Measurements from ENCODE around the gene SLC16A14. TPM values are rescaled to one million over a fixed set of nuclear protein-coding genes. Genes with fewer than 3 reads are reported as not detected.

Gene SLC16A14
- polyA plus RNA-seq, 3 donors, result not detected

DNA sequence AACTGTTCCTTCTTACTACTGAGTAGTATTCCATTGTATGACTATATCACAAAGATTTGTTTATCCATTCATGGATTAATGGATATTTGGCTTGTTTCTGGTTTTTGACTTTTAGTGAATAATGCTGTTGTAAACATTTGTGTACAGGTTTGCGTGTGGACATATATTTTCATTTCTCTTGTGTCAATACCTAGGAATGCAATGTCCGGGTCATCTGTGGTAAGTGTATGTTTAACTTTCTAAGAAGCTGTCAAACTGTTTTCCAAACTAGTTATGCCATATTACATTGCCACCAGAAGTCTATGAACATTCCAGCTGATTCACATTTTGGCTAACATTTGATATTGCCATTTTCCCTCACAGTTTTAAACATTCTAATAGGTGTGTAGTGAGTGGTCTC lies 29.1 kb upstream of the SLC16A14 start:
- no peak overlapping the region for H3K27ac ChIP-seq (ENCODE audit: low read depth in 1 of 2, low read length in 2 of 2)
- no peaks in the 10 kb centered on the region for H3K79me2 ChIP-seq (ENCODE audit: insufficient read depth, low read length)
- Mint-ChIP-seq H3K36me3 (no peaks in the 10 kb centered on the region), H3K27ac (no peak overlapping the region), H3K4me3 (no peak overlapping the region), H3K4me1 (no peaks in the 10 kb centered on the region), H3K27me3 (ENCODE audit: low read depth in 3 of 3) (peaks cover 0 to 4% (median 0%) of the 10 kb centered on the region in 3 donors), H3K9me3 (peaks cover 6 to 22% (median 15%) of the 10 kb centered on the region in 7 donors)
- no peaks in the 10 kb centered on the region for H4K20me1 ChIP-seq (ENCODE audit: insufficient read depth, low read length)
- DNase-seq, result no peak
- no CpG with 5 or more reads among the region's 2 CpGs for WGBS (ENCODE audit: insufficient coverage)
- no peak overlapping the region for H3K9ac ChIP-seq (ENCODE audit: insufficient read depth, low read length, poor library complexity, severe bottlenecking)
- H3K36me3 ChIP-seq (replicated peaks in 1 of 2; ENCODE audit: control insufficient read depth in 1 of 2, insufficient read depth in 2 of 2, low read length in 2 of 2), result no peaks in the 10 kb centered on the region
- no peaks in the 10 kb centered on the region for H3K27me3 ChIP-seq (ENCODE audit: control insufficient read depth in 2 of 2, insufficient read depth in 2 of 2, low read length in 2 of 2)
- H3K4me3 ChIP-seq (replicated peaks in 1 of 3; ENCODE audit: low read depth in 2 of 3, low read length in 3 of 3), result no peak overlapping the region
- no peaks in the 10 kb centered on the region for H3K9me3 ChIP-seq (replicated peaks in 1 of 2; ENCODE audit: control insufficient read depth in 1 of 2, insufficient read depth in 1 of 2, low read length in 2 of 2)
- no peak overlapping the region for H3K4me2 ChIP-seq (replicated peaks; ENCODE audit: extremely low read depth, low read length, poor library complexity, severe bottlenecking)
- H3K4me1 ChIP-seq (ENCODE audit: control insufficient read depth in 1 of 2, insufficient read depth in 2 of 2, low read length in 2 of 2), result no peaks in the 10 kb centered on the region
- TF ChIP-seq, protein P1, sequence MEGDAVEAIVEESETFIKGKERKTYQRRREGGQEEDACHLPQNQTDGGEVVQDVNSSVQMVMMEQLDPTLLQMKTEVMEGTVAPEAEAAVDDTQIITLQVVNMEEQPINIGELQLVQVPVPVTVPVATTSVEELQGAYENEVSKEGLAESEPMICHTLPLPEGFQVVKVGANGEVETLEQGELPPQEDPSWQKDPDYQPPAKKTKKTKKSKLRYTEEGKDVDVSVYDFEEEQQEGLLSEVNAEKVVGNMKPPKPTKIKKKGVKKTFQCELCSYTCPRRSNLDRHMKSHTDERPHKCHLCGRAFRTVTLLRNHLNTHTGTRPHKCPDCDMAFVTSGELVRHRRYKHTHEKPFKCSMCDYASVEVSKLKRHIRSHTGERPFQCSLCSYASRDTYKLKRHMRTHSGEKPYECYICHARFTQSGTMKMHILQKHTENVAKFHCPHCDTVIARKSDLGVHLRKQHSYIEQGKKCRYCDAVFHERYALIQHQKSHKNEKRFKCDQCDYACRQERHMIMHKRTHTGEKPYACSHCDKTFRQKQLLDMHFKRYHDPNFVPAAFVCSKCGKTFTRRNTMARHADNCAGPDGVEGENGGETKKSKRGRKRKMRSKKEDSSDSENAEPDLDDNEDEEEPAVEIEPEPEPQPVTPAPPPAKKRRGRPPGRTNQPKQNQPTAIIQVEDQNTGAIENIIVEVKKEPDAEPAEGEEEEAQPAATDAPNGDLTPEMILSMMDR (IDR thresholded peaks at IDR 0.05), result no peak
- intact Hi-C loops (cut with micrococcal nuclease), result no loop called here
- H2AFZ ChIP-seq (ENCODE audit: insufficient read depth, low read depth, low read length, poor library complexity, severe bottlenecking), result no peak overlapping the region

DNA sequence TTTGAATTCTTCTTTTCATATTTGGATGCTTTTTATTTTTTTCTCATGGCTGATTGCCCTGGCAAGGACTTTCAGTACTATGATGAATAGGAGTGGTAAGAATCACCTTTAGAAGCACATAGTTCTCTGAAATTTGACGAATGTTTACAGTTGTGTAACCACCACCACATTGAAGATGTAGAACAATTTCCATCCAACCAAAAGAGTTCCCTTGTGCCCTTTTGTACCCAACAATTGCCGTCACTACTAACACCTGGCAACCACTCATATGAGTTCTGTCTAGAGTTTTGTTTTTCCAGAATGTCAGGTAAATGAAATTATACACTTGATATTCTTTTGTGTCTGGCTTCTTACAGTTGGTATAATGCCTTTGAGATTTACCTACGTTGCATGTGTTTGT lies 28.7 kb upstream of the SLC16A14 start:
- no peak overlapping the region for H3K4me3 Mint-ChIP-seq
- H3K4me3 ChIP-seq (replicated peaks in 1 of 3; ENCODE audit: low read depth in 2 of 3, low read length in 3 of 3), result no peak overlapping the region
- peaks cover 0 to 4% (median 0%) of the 10 kb centered on the region in 3 donors for H3K27me3 Mint-ChIP-seq (ENCODE audit: low read depth in 3 of 3)

More for the DNA sequence above, 28.7 kb upstream of the SLC16A14 start:
- DNase-seq, result no peak
- Histone ChIP-seq H3K4me2 (replicated peaks; ENCODE audit: extremely low read depth, low read length, poor library complexity, severe bottlenecking) (no peak overlapping the region), H3K36me3 (replicated peaks in 1 of 2; ENCODE audit: control insufficient read depth in 1 of 2, insufficient read depth in 2 of 2, low read length in 2 of 2) (no peaks in the 10 kb centered on the region), H2AFZ (ENCODE audit: insufficient read depth, low read depth, low read length, poor library complexity, severe bottlenecking) (no peak overlapping the region), H3K79me2 (ENCODE audit: insufficient read depth, low read length) (no peaks in the 10 kb centered on the region), H3K9ac (ENCODE audit: insufficient read depth, low read length, poor library complexity, severe bottlenecking) (no peak overlapping the region), H4K20me1 (ENCODE audit: insufficient read depth, low read length) (no peaks in the 10 kb centered on the region), H3K27ac (ENCODE audit: low read depth in 1 of 2, low read length in 2 of 2) (no peak overlapping the region), H3K9me3 (replicated peaks in 1 of 2; ENCODE audit: control insufficient read depth in 1 of 2, insufficient read depth in 1 of 2, low read length in 2 of 2) (no peaks in the 10 kb centered on the region), H3K27me3 (ENCODE audit: control insufficient read depth in 2 of 2, insufficient read depth in 2 of 2, low read length in 2 of 2) (no peaks in the 10 kb centered on the region), H3K4me1 (ENCODE audit: control insufficient read depth in 1 of 2, insufficient read depth in 2 of 2, low read length in 2 of 2) (no peaks in the 10 kb centered on the region)
- H3K9me3 Mint-ChIP-seq, result peaks cover 4 to 22% (median 13%) of the 10 kb centered on the region in 7 donors
- WGBS (ENCODE audit: insufficient coverage), result no CpG with 5 or more reads among the region's 3 CpGs
- H3K36me3 Mint-ChIP-seq, result no peaks in the 10 kb centered on the region
- no peak overlapping the region for H3K27ac Mint-ChIP-seq
- TF ChIP-seq, protein P1 (IDR thresholded peaks at IDR 0.05), result no peak
- no peaks in the 10 kb centered on the region for H3K4me1 Mint-ChIP-seq
- intact Hi-C loops (cut with micrococcal nuclease), result no loop called here

Measured in CD14-positive monocyte (primary cell).